Peyer's patch (tissue), 4 donors: ENCODE measurements around the gene SERTAD4.

Experiments
- CTCF ChIP-seq, 6 experiments: fragments of 450-650 bp in 4 of 6; fragments of 200-600 bp in 2 of 6; sonication (generic) in 1 of 6; IDR thresholded peaks; one replicate each; pipeline ENCODE4 v1.5.1; 2017 to 2019; ENCODE audit warnings: antibody characterized with exemption in 6 of 6, mild to moderate bottlenecking in 3 of 6, moderate library complexity in 1 of 6
- POLR2A ChIP-seq, 2 donors: fragments of 450-650 bp; IDR thresholded peaks; one replicate each; pipeline ENCODE4 v1.5.1; 2017; ENCODE audit warnings: antibody characterized with exemption in 2 of 2, mild to moderate bottlenecking in 2 of 2, moderate library complexity in 2 of 2

- TF ChIP-seq CTCF (IDR thresholded peaks at IDR 0.05) (no peak), POLR2A (IDR thresholded peaks at IDR 0.05) (no peak)
Measured at GRCh38 chr1:210264496-210265380, 32.1 kb downstream of the SERTAD4 start.
